Hematopoietic multipotent progenitor cell treated with erythropoietin and hydrocortisone succinate and interleukin-3 and kit ligand, for 15 days (in vitro differentiated cells): ENCODE data around the gene PAFAH1B2.

Source experiments
- DNase-seq: peaks from one replicate; pipeline ENCODE4 v3.0.0-alpha.2; 2015; ENCODE audit warnings: low spot score

The PAFAH1B2 gene

GRCh38 chr11:117221775-117222517 lies 77.9 kb downstream of the PAFAH1B2 start:
- DNase-seq, result no peak

GRCh38 chr11:117222991-117223740 lies 79.1 kb downstream of the PAFAH1B2 start:
- DNase-seq, result no peak

GRCh38 chr11:117223741-117224689 lies 79.9 kb downstream of the PAFAH1B2 start:
- peak; percentile 71 for DNase-seq

- DNase-seq, result no peak
Measured at GRCh38 chr11:117225553-117226170, 81.6 kb downstream of the PAFAH1B2 start.
